HTERT RPE-1 (cell line): ENCODE results near the gene SOX5.
"Not testable (repeated sequence)": the region's sequence is repeated elsewhere in the genome, so short reads cannot be mapped to it uniquely, and the experiment has no call there.

Experiments used
- in situ Hi-C: fragments of 300-500 bp; cut with MboI; formaldehyde crosslinking; loops from 4 replicates; pipeline ENCODE4 v1.14.3; 2020; ENCODE audit warnings: low sequenced_read_pairs

SOX5 gene

GRCh38 chr12:23561364-23562345, 387.8 kb downstream of the SOX5 start:
- in situ Hi-C loops, result no loop called here

- in situ Hi-C loops, result no loop called here
Measured at GRCh38 chr12:23560611-23561010, 388.9 kb downstream of the SOX5 start.

- in situ Hi-C loops, result no loop called here
Measured at GRCh38 chr12:23559268-23559753, 390.2 kb downstream of the SOX5 start.

DNA sequence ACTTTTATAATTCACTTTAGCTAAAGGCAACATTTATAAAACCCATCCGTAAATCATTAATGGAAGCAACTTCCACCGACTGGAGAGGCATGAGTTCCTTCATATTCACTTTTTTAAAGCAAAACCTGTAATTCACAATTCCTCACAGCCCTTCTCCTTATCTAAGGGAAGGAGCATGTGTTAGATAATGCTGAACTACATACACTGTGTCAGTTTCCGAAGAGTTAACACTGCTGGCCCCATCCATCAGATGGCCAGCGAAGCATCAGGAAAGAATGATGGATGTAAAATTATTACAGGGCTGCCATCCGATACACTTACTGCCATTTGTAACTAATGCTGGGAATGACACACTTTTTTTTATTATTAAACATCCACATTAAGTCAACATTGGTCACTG, 392.8 kb downstream of the SOX5 start:
- in situ Hi-C loops, result no loop called here

- in situ Hi-C loops, result no loop called here
Measured at GRCh38 chr12:23555825-23556207, 393.7 kb downstream of the SOX5 start.

DNA sequence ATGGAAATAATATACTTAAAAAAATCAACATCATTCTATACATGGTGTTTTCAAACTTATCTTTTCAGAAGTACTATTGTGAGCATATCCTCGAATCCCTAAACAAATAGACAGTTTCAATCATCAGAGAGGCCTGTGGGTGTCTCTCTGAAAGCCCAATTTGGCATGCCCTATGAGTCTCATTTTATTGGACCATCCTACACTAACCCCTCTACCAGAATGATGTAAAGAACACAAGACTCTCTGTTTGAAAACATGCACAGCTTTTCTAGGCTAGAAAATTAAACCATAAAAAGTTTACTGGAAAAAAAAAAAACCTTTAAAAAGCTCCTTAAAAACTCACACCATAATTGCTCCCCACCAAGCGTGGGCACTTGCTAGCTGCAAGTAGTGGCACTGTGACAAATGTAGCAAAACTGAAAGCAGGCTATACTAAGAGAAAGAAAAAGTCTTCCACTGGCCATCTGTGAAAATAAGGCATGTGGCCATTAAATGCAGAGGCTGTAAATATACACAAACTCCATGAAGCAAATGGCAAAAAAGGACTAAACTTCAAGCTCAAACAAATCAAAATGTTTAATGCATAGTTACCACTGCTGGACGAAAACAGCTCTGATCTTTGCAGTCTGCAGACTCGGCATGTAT, 394.2 kb downstream of the SOX5 start:
- in situ Hi-C loops, result no loop called here

GRCh38 chr12:23552417-23552816, 397.1 kb downstream of the SOX5 start:
- in situ Hi-C loops, result no loop called here

- in situ Hi-C loops, result no loop called here
Measured at GRCh38 chr12:23550753-23551152, 398.7 kb downstream of the SOX5 start.

DNA sequence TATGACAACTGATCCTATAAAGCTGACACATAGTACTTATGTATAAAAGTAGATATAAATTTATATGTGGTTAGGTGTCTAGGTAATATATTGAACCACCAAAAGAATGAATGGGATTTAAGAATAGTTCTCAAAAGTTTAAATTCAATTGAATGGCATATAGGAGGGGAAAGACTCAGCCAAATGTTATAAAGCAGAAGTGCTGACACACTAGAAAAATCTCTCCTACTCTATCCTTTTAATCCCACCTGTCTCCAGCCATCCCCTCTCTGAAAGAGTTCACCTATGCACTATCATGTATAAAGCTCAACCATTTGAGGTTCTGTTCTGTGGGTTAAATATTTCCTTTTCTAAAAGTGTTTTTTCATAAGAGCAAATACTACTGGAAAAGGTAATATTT, 400.7 kb downstream of the SOX5 start:
- in situ Hi-C loops, result no loop called here

- in situ Hi-C loops, result no loop called here
Measured at GRCh38 chr12:23546756-23547155, 402.7 kb downstream of the SOX5 start.

- in situ Hi-C loops, result no loop called here
Measured at GRCh38 chr12:23543767-23544166, 405.7 kb downstream of the SOX5 start.

- in situ Hi-C loops, result no loop called here
Measured at GRCh38 chr12:23542187-23542586, 407.3 kb downstream of the SOX5 start.

- in situ Hi-C loops, result no loop called here
Measured at GRCh38 chr12:23540572-23540971, 408.9 kb downstream of the SOX5 start.

DNA sequence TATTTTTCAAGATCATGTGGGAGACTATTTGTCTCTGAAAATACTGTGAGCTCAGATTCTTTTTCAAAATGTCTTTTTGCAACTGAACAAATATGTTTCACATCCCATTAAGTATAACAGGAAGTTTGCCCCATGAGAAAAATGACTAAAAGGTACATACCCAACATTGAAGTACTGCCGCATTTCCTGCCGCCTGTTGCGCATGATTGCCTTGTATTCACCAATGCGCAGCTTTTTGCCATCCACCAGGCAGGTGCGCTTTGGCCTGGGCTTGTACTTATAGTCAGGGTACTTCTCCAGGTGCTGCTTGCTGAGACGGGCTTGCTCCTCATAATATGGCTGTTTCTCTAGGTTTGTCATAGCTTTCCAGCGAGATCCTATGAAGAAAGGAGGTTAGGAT, 413.2 kb downstream of the SOX5 start:
- in situ Hi-C loops, result no loop called here

- in situ Hi-C loops, result no loop called here
Measured at GRCh38 chr12:23535441-23535840, 414.0 kb downstream of the SOX5 start.

- in situ Hi-C loops, result no loop called here
Measured at GRCh38 chr12:23534196-23534595, 415.3 kb downstream of the SOX5 start.

DNA sequence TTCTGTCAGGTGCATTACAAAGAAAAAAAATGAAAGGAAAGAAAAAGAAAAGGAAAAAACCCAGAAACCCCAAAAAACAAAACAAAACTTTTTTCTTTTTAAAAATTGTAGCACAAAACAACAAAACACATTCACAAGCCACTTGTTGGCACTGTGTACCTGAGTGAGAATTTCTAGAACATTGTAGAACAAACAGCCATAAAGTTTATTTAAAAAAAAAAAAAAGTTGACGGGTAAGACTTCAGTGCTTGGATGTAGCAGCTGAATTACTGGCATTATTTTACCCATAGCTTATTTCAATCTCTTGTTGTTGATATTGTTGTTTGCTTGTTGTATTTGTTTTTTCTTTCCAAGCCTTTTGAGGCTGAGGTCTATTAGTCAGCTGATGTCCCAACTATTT, 415.8 kb downstream of the SOX5 start:
- in situ Hi-C loops, result no loop called here

DNA sequence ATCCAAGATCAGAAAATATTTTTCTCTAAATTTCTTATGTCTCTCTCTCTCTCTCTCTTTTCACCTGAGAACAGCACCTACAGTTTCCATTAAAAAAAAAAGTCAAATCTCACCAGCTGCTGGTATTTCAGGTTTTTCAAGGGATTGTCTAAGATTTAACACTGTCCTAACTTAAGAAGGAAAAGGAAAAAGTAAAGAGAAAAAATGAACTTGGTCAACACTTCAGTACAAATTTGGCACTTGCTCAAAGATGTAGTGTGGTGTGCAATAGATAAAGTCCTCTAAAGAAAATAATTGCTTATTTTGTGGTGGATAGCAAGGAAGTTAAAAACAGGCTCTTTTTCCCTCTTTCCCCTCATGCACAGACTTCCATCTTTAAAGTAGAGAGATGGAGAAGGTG, 416.2 kb downstream of the SOX5 start:
- in situ Hi-C loops, result no loop called here

DNA sequence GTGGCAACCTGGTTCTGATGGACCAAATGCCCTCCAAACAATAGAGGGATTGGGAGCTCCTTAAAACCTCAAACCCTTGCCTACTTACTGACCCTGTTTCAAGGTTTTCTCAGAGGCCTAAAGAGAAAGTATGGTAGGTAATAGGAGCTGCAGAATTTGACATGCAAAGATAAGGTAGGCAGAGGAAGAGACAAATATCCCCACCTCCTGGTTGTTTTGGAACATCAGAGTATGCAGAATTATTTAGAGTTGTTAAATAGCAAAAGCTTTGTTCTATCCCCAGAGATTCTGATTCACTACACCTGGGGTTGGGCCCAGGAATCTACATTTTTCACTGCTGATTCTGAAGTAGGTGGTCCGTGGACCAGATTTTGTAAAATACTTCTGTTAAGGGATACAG, 421.2 kb downstream of the SOX5 start:
- in situ Hi-C loops, result no loop called here

GRCh38 chr12:23525450-23526072, 423.9 kb downstream of the SOX5 start:
- in situ Hi-C loops, result no loop called here

- in situ Hi-C loops, result no loop called here
Measured at GRCh38 chr12:23523339-23523738, 426.1 kb downstream of the SOX5 start.

- in situ Hi-C loops, result not testable (repeated sequence)
Measured at GRCh38 chr12:23519444-23519843, 430.0 kb downstream of the SOX5 start.
